HEK293 (cell line): ENCODE measurements around the gene ASF1A.

Source experiments
- CTCF ChIA-PET: fragments of 350-600 bp; formaldehyde crosslinking; extraction: SDS; loops from one replicate; lab custom pipeline; 2021; ENCODE audit warnings: antibody characterized with exemption; lab: Yijun Ruan, JAX
- POLR2A ChIA-PET: fragments of 300-600 bp; formaldehyde crosslinking; extraction: SDS; loops from one replicate; lab custom pipeline; 2020; ENCODE audit warnings: antibody characterized with exemption, inconsistent platforms; lab: Yijun Ruan, JAX
- H3K27ac ChIP-seq: fragments of 200-500 bp; sonication (Bioruptor generic); 2 replicates; pipeline ENCODE4 v1.5.1; 2014; ENCODE audit warnings: low read depth, low read length, control low read depth, inconsistent platforms; ENCODE audit errors: extremely low read depth
- H3K36me3 ChIP-seq, 2 experiments: fragments of 200-500 bp in 1 of 2; sonication (Bioruptor generic) in 1 of 2; 1 replicate in 1 of 2; 2 replicates in 1 of 2; pipeline ENCODE4 v1.5.1; 2014 to 2017; ENCODE audit warnings: inconsistent platforms in 2 of 2, low read length in 2 of 2; ENCODE audit not compliant: control insufficient read depth in 2 of 2, insufficient read depth in 1 of 2
- H3K4me1 ChIP-seq: fragments of 200-500 bp; sonication (Bioruptor generic); 2 replicates; pipeline ENCODE4 v1.5.1; 2014; ENCODE audit warnings: mild to moderate bottlenecking, low read length, inconsistent platforms; ENCODE audit not compliant: control insufficient read depth, insufficient read depth
- H3K4me3 ChIP-seq: 2 replicates; pipeline ENCODE4 v1.5.1; 2011; ENCODE audit warnings: low read depth, mild to moderate bottlenecking, control low read depth, low read length, moderate library complexity
- H3K9me3 ChIP-seq: fragments of 200-500 bp; sonication (Bioruptor generic); 2 replicates; pipeline ENCODE4 v1.5.1; 2014; ENCODE audit warnings: low read depth, low read length, inconsistent platforms; ENCODE audit not compliant: control insufficient read depth, insufficient read depth
- GLI4 ChIP-seq: fragments of 450-650 bp; formaldehyde crosslinking; IDR thresholded peaks from 2 replicates; pipeline ENCODE4 v1.5.1; 2016; ENCODE audit warnings: missing biosample characterization, missing genetic modification characterization
- MYNN ChIP-seq: fragments of 450-650 bp; formaldehyde crosslinking; IDR thresholded peaks from 2 replicates; pipeline ENCODE4 v1.5.1; 2016; ENCODE audit warnings: missing biosample characterization, missing genetic modification characterization, borderline replicate concordance
- SP7 ChIP-seq: fragments of 450-650 bp; formaldehyde crosslinking; IDR thresholded peaks from 2 replicates; pipeline ENCODE4 v1.5.1; 2016; ENCODE audit warnings: missing biosample characterization, missing genetic modification characterization
- ZFP3 ChIP-seq: fragments of 450-650 bp; formaldehyde crosslinking; IDR thresholded peaks from 2 replicates; pipeline ENCODE4 v1.5.1; 2016; ENCODE audit warnings: low read depth, missing biosample characterization, missing genetic modification characterization
- ZNF146 ChIP-seq: fragments of 450-650 bp; formaldehyde crosslinking; IDR thresholded peaks from 2 replicates; pipeline ENCODE4 v1.5.1; 2016; ENCODE audit warnings: missing biosample characterization, missing genetic modification characterization
- ZNF416 ChIP-seq: fragments of 450-650 bp; formaldehyde crosslinking; IDR thresholded peaks from 2 replicates; pipeline ENCODE4 v1.5.1; 2016; ENCODE audit warnings: missing biosample characterization, missing genetic modification characterization
- ZNF433 ChIP-seq: fragments of 450-650 bp; formaldehyde crosslinking; IDR thresholded peaks from 2 replicates; pipeline ENCODE4 v1.5.1; 2016; ENCODE audit warnings: missing biosample characterization, missing genetic modification characterization, low read depth
- ZNF629 ChIP-seq: fragments of 450-650 bp; formaldehyde crosslinking; IDR thresholded peaks from 2 replicates; pipeline ENCODE4 v1.5.1; 2017; ENCODE audit warnings: missing biosample characterization, missing genetic modification characterization
- ZNF660 ChIP-seq: fragments of 450-650 bp; IDR thresholded peaks from 2 replicates; pipeline ENCODE4 v1.5.1; 2018; ENCODE audit warnings: missing biosample characterization, mild to moderate bottlenecking, missing genetic modification characterization
- ZNF843 ChIP-seq: fragments of 450-650 bp; formaldehyde crosslinking; IDR thresholded peaks from 2 replicates; pipeline ENCODE4 v1.5.1; 2016; ENCODE audit warnings: missing biosample characterization, missing genetic modification characterization
- TF ChIP-seq, protein P1 (sequence below): fragments of 450-650 bp; formaldehyde crosslinking; IDR thresholded peaks from 2 replicates; pipeline ENCODE4 v1.5.1; 2016; ENCODE audit warnings: missing biosample characterization, missing genetic modification characterization
- TF ChIP-seq, protein P2 (sequence below): fragments of 450-650 bp; formaldehyde crosslinking; IDR thresholded peaks from 2 replicates; pipeline ENCODE4 v1.5.1; 2016; ENCODE audit warnings: missing biosample characterization, missing genetic modification characterization
- TF ChIP-seq, protein P3 (sequence below): fragments of 450-650 bp; formaldehyde crosslinking; IDR thresholded peaks from 2 replicates; pipeline ENCODE4 v1.5.1; 2016; ENCODE audit warnings: missing biosample characterization, missing genetic modification characterization
- TF ChIP-seq, protein P4 (sequence below): IDR thresholded peaks from 2 replicates; pipeline ENCODE4 v1.6.1; 2011; ENCODE audit warnings: mild to moderate bottlenecking, low read depth, low read length, borderline replicate concordance
- TF ChIP-seq, protein P5 (sequence below): fragments of 450-650 bp; formaldehyde crosslinking; IDR thresholded peaks from 2 replicates; pipeline ENCODE4 v1.5.1; 2017; ENCODE audit warnings: missing biosample characterization, missing genetic modification characterization
- TF ChIP-seq, protein P6 (sequence below): fragments of 450-650 bp; formaldehyde crosslinking; IDR thresholded peaks from 2 replicates; pipeline ENCODE4 v1.5.1; 2016; ENCODE audit warnings: missing biosample characterization, missing genetic modification characterization
- TF ChIP-seq, protein P7 (sequence below): fragments of 450-650 bp; formaldehyde crosslinking; IDR thresholded peaks from 2 replicates; pipeline ENCODE4 v1.5.1; 2016; ENCODE audit warnings: missing biosample characterization, missing genetic modification characterization, low read depth
- TF ChIP-seq, protein P8 (sequence below): fragments of 450-650 bp; formaldehyde crosslinking; IDR thresholded peaks from 2 replicates; pipeline ENCODE4 v1.5.1; 2016; ENCODE audit warnings: missing biosample characterization, missing genetic modification characterization
- TF ChIP-seq, protein P9 (sequence below): fragments of 450-650 bp; formaldehyde crosslinking; IDR thresholded peaks from 2 replicates; pipeline ENCODE4; 2016; ENCODE audit warnings: missing biosample characterization, missing genetic modification characterization

The ASF1A gene

DNA sequence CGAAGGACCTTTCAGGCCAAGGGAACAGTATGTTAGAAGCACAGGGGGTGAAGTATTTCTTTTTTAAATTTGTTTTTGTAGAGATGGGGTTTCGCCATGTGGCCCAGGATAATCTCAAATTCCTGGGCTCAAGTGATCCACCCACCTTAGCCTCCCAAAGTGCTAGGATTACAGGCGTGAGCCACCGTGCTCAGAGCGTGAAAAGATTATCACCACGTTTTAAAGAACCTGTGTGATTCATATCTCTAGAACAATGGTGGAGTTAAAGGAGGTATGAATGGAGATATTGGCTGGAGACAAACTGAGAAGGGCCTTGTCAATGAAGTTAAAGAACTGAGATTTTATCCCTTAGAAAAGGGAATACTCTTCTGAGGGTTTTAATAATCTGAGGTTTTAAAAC is 9.7 kb downstream of the ASF1A start:
- Histone ChIP-seq H3K4me1 (no peaks in the 10 kb centered on the region), H3K4me3 (no peak overlapping the region), H3K9me3 (no peaks in the 10 kb centered on the region), H3K36me3 (peaks cover 28 to 91% of the 10 kb centered on the region in 2 experiments), H3K27ac (no peak overlapping the region)
- TF ChIP-seq SP7 (tag by site-specific recombination) = no peak
- no peak for TF ChIP-seq ZNF843 (tag by site-specific recombination)
- TF ChIP-seq ZNF146 (tag by site-specific recombination) = no peak
- TF ChIP-seq, protein P1, sequence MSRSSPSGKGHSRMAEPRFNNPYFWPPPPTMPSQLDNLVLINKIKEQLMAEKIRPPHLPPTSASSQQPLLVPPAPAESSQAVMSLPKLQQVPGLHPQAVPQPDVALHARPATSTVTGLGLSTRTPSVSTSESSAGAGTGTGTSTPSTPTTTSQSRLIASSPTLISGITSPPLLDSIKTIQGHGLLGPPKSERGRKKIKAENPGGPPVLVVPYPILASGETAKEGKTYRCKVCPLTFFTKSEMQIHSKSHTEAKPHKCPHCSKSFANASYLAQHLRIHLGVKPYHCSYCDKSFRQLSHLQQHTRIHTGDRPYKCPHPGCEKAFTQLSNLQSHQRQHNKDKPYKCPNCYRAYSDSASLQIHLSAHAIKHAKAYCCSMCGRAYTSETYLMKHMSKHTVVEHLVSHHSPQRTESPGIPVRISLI (tag by site-specific recombination) = no peak
- TF ChIP-seq ZNF416 (tag by site-specific recombination) = no peak
- ChIA-PET POLR2A (interaction anchor here (1.1 to 1.7 kb wide), 2 partner anchors 9 to 20 kb away, joined by 3 read pairs; no protein-coding TSS in a partner anchor), CTCF (interaction anchor here (0.8 to 1.2 kb wide), 2 partner anchors 9 kb away, joined by 3 to 6 read pairs; partner anchors contain the start of gene ASF1A)

DNA sequence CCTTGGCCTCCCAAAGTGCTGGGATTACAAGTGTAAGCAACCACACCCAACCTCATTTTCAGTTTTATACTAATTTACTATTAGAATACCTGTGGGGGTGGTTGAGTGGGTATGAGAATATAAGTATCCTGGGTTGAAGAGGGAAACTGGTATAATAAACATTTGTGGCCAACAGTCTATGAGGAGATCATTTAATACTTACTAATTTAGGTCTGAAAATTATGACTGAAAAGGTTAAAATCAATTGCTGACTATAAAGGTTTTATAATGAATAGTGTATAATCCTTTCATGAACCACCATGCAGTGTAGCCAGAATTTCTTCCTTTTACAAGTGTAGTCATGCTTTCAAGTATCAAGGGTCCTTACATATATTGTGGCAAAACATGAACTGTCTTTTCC is 11.1 kb downstream of the ASF1A start:
- Histone ChIP-seq H3K36me3 (peaks cover 41 to 91% of the 10 kb centered on the region in 2 experiments), H3K9me3 (no peaks in the 10 kb centered on the region), H3K4me1 (no peaks in the 10 kb centered on the region), H3K4me3 (no peak overlapping the region), H3K27ac (no peak overlapping the region)
- POLR2A ChIA-PET = no interaction called here
- CTCF ChIA-PET = interaction anchor here (0.6 to 0.8 kb wide), 2 partner anchors 205 to 739 kb away, joined by 3 to 4 read pairs; no protein-coding TSS in a partner anchor
- TF ChIP-seq, protein P2, sequence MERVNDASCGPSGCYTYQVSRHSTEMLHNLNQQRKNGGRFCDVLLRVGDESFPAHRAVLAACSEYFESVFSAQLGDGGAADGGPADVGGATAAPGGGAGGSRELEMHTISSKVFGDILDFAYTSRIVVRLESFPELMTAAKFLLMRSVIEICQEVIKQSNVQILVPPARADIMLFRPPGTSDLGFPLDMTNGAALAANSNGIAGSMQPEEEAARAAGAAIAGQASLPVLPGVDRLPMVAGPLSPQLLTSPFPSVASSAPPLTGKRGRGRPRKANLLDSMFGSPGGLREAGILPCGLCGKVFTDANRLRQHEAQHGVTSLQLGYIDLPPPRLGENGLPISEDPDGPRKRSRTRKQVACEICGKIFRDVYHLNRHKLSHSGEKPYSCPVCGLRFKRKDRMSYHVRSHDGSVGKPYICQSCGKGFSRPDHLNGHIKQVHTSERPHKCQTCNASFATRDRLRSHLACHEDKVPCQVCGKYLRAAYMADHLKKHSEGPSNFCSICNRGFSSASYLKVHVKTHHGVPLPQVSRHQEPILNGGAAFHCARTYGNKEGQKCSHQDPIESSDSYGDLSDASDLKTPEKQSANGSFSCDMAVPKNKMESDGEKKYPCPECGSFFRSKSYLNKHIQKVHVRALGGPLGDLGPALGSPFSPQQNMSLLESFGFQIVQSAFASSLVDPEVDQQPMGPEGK = no peak
- TF ChIP-seq, protein P3, sequence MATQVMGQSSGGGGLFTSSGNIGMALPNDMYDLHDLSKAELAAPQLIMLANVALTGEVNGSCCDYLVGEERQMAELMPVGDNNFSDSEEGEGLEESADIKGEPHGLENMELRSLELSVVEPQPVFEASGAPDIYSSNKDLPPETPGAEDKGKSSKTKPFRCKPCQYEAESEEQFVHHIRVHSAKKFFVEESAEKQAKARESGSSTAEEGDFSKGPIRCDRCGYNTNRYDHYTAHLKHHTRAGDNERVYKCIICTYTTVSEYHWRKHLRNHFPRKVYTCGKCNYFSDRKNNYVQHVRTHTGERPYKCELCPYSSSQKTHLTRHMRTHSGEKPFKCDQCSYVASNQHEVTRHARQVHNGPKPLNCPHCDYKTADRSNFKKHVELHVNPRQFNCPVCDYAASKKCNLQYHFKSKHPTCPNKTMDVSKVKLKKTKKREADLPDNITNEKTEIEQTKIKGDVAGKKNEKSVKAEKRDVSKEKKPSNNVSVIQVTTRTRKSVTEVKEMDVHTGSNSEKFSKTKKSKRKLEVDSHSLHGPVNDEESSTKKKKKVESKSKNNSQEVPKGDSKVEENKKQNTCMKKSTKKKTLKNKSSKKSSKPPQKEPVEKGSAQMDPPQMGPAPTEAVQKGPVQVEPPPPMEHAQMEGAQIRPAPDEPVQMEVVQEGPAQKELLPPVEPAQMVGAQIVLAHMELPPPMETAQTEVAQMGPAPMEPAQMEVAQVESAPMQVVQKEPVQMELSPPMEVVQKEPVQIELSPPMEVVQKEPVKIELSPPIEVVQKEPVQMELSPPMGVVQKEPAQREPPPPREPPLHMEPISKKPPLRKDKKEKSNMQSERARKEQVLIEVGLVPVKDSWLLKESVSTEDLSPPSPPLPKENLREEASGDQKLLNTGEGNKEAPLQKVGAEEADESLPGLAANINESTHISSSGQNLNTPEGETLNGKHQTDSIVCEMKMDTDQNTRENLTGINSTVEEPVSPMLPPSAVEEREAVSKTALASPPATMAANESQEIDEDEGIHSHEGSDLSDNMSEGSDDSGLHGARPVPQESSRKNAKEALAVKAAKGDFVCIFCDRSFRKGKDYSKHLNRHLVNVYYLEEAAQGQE (tag by site-specific recombination) = no peak
- TF ChIP-seq, protein P4, sequence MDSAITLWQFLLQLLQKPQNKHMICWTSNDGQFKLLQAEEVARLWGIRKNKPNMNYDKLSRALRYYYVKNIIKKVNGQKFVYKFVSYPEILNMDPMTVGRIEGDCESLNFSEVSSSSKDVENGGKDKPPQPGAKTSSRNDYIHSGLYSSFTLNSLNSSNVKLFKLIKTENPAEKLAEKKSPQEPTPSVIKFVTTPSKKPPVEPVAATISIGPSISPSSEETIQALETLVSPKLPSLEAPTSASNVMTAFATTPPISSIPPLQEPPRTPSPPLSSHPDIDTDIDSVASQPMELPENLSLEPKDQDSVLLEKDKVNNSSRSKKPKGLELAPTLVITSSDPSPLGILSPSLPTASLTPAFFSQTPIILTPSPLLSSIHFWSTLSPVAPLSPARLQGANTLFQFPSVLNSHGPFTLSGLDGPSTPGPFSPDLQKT = no peak
- no peak for TF ChIP-seq ZNF433 (tag by site-specific recombination)
- TF ChIP-seq ZNF416 (tag by site-specific recombination) = no peak
- TF ChIP-seq, protein P5, sequence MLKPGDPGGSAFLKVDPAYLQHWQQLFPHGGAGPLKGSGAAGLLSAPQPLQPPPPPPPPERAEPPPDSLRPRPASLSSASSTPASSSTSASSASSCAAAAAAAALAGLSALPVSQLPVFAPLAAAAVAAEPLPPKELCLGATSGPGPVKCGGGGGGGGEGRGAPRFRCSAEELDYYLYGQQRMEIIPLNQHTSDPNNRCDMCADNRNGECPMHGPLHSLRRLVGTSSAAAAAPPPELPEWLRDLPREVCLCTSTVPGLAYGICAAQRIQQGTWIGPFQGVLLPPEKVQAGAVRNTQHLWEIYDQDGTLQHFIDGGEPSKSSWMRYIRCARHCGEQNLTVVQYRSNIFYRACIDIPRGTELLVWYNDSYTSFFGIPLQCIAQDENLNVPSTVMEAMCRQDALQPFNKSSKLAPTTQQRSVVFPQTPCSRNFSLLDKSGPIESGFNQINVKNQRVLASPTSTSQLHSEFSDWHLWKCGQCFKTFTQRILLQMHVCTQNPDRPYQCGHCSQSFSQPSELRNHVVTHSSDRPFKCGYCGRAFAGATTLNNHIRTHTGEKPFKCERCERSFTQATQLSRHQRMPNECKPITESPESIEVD = no peak
- TF ChIP-seq, protein P6, sequence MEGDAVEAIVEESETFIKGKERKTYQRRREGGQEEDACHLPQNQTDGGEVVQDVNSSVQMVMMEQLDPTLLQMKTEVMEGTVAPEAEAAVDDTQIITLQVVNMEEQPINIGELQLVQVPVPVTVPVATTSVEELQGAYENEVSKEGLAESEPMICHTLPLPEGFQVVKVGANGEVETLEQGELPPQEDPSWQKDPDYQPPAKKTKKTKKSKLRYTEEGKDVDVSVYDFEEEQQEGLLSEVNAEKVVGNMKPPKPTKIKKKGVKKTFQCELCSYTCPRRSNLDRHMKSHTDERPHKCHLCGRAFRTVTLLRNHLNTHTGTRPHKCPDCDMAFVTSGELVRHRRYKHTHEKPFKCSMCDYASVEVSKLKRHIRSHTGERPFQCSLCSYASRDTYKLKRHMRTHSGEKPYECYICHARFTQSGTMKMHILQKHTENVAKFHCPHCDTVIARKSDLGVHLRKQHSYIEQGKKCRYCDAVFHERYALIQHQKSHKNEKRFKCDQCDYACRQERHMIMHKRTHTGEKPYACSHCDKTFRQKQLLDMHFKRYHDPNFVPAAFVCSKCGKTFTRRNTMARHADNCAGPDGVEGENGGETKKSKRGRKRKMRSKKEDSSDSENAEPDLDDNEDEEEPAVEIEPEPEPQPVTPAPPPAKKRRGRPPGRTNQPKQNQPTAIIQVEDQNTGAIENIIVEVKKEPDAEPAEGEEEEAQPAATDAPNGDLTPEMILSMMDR (tag by site-specific recombination) = no peak
- TF ChIP-seq ZNF629 (tag by site-specific recombination) = no peak
- TF ChIP-seq, protein P7, sequence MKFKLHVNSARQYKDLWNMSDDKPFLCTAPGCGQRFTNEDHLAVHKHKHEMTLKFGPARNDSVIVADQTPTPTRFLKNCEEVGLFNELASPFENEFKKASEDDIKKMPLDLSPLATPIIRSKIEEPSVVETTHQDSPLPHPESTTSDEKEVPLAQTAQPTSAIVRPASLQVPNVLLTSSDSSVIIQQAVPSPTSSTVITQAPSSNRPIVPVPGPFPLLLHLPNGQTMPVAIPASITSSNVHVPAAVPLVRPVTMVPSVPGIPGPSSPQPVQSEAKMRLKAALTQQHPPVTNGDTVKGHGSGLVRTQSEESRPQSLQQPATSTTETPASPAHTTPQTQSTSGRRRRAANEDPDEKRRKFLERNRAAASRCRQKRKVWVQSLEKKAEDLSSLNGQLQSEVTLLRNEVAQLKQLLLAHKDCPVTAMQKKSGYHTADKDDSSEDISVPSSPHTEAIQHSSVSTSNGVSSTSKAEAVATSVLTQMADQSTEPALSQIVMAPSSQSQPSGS = no peak
- TF ChIP-seq GLI4 = no peak
- TF ChIP-seq, protein P8, sequence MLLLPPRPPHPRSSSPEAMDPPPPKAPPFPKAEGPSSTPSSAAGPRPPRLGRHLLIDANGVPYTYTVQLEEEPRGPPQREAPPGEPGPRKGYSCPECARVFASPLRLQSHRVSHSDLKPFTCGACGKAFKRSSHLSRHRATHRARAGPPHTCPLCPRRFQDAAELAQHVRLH (tag by site-specific recombination) = no peak
- no peak for TF ChIP-seq ZFP3 (tag by site-specific recombination)
- TF ChIP-seq MYNN (tag by site-specific recombination) = no peak
- TF ChIP-seq, protein P9, sequence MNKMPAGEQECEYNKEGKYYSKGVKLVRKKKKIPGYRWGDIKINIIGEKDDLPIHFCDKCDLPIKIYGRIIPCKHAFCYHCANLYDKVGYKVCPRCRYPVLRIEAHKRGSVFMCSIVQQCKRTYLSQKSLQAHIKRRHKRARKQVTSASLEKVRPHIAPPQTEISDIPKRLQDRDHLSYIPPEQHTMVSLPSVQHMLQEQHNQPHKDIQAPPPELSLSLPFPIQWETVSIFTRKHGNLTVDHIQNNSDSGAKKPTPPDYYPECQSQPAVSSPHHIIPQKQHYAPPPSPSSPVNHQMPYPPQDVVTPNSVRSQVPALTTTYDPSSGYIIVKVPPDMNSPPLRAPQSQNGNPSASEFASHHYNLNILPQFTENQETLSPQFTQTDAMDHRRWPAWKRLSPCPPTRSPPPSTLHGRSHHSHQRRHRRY (tag by site-specific recombination) = no peak
- no peak for TF ChIP-seq ZNF660 (tag by site-specific recombination)
